ENCODE measurements around the gene CTCF.
A peak's percentile ranks its signal among the peaks of the same experiment; 100 is the strongest.

CTCF gene

GRCh38 chr16:67546761-67547422 is 15.4 kb upstream of the CTCF start:
- peak overlapping the region; percentile 79 for H3K27ac ChIP-seq
- ChIA-PET CTCF (interaction anchor here (0.5 to 3.0 kb wide), 32 partner anchors 9 to 382 kb away, joined by 3 to 17 read pairs (median 4); partner anchors contain the start of genes ATP6V0D1, C16orf86, CTCF and ENKD1), POLR2A (ENCODE audit: low non-redundant PET) (interaction anchor here (1.7 kb wide), 1 partner anchor 16 kb away, joined by 6 read pairs; no protein-coding TSS in a partner anchor)
- peak; percentile 77 for DNase-seq (ENCODE audit: low spot score)
- TF ChIP-seq CTCF (conservative IDR thresholded peaks at IDR 0.05; ENCODE audit: low read depth): peak; percentile 96

GRCh38 chr16:67547423-67548264 is 14.7 kb upstream of the CTCF start:
- ChIA-PET CTCF (interaction anchor here (0.5 to 3.0 kb wide), 27 partner anchors 8 to 381 kb away, joined by 3 to 17 read pairs (median 4); partner anchors contain the start of genes ATP6V0D1, C16orf86, CTCF and ENKD1), POLR2A (ENCODE audit: low non-redundant PET) (interaction anchor here (1.7 kb wide), 1 partner anchor 15 kb away, joined by 6 read pairs; no protein-coding TSS in a partner anchor)
- TF ChIP-seq CTCF (conservative IDR thresholded peaks at IDR 0.05; ENCODE audit: low read depth): no peak
- H3K27ac ChIP-seq: peak overlapping the region; percentile 79
- DNase-seq (ENCODE audit: low spot score): no peak

GRCh38 chr16:67548265-67549126 is 13.8 kb upstream of the CTCF start:
- no peak for TF ChIP-seq CTCF (conservative IDR thresholded peaks at IDR 0.05; ENCODE audit: low read depth)
- ChIA-PET CTCF (interaction anchor here (0.6 to 3.0 kb wide), 6 partner anchors 7 to 268 kb away, joined by 3 to 17 read pairs (median 7); partner anchors contain the start of genes C16orf86 and ENKD1), POLR2A (ENCODE audit: low non-redundant PET) (interaction anchor here (1.7 kb wide), 1 partner anchor 15 kb away, joined by 6 read pairs; no protein-coding TSS in a partner anchor)
- peak overlapping the region; percentile 79 for H3K27ac ChIP-seq
- DNase-seq (ENCODE audit: low spot score): no peak

- ChIA-PET POLR2A (ENCODE audit: low non-redundant PET) (no interaction called here), CTCF (no interaction called here)
- TF ChIP-seq CTCF (conservative IDR thresholded peaks at IDR 0.05; ENCODE audit: low read depth): no peak
- no peak for DNase-seq (ENCODE audit: low spot score)
- peak overlapping the region; percentile 79 for H3K27ac ChIP-seq
Measured at GRCh38 chr16:67549240-67549639, 13.1 kb upstream of the CTCF start.

- H3K27ac ChIP-seq: peak overlapping the region; percentile 29
- POLR2A ChIA-PET (ENCODE audit: low non-redundant PET): no interaction called here
- CTCF ChIA-PET: interaction anchor here (0.6 kb wide), 1 partner anchor 911 kb away, joined by 5 read pairs; no protein-coding TSS in a partner anchor
- no peak for DNase-seq (ENCODE audit: low spot score)
- TF ChIP-seq CTCF (conservative IDR thresholded peaks at IDR 0.05; ENCODE audit: low read depth): no peak
Measured at GRCh38 chr16:67549936-67550335, 12.4 kb upstream of the CTCF start.
